ENCODE data around the gene CTNNBIP1. TPM values are rescaled to one million over a fixed set of nuclear protein-coding genes. Genes with fewer than 3 reads are reported as not detected.

Gene CTNNBIP1
- total and polyA plus RNA-seq, 4 donors: 6.7 to 10.6 (median 9.6) TPM

DNA sequence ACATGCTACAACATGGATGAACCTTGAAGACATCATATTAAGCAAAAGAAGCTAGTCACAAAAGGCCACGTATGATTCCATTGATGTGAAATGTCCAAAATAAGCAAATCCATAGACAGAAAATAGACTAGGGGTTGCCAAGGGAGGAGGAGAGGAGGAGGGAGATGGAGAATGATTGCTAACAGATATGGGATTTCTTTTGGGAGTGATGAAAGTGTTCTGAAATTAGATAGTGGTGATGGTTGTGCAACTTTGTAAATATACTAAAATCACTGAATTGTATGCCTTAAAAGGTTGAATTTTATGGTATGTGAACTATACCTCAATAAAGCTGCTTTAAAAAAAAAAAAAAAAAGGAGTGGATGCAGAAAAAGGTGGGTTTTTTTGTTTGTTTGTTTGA is 93.9 kb downstream of the CTNNBIP1 start:
- H3K9me3 ChIP-seq (ENCODE audit: control insufficient read depth in 4 of 4, low read length in 3 of 4): no peaks in the 10 kb centered on the region
- H3K27me3 ChIP-seq (ENCODE audit: control insufficient read depth in 4 of 4, insufficient read depth in 4 of 4, low read length in 3 of 4): no peaks in the 10 kb centered on the region
- H3K4me1 ChIP-seq (ENCODE audit: control insufficient read depth in 4 of 4, insufficient read depth in 4 of 4, low read length in 3 of 4): no peaks in the 10 kb centered on the region
- H3K9ac ChIP-seq (ENCODE audit: low read depth in 1 of 2, low read length in 2 of 2): no peak overlapping the region
- no peaks in the 10 kb centered on the region for H3K36me3 ChIP-seq (ENCODE audit: control insufficient read depth in 4 of 4, insufficient read depth in 3 of 4, low read depth in 1 of 4, low read length in 3 of 4)
- DNase-seq (ENCODE audit: low spot score): no peak
- WGBS: 55% methylated on average over 1 of the region's 1 CpG
- no peak overlapping the region for H3K4me3 ChIP-seq (ENCODE audit: low read depth in 1 of 3, low read length in 3 of 3)
- TF ChIP-seq RAD21 (IDR thresholded peaks at IDR 0.05) (no peak), HNF4A (conservative IDR thresholded peaks at IDR 0.05) (no peak), ZBTB33 (IDR thresholded peaks at IDR 0.05) (no peak), JUND (IDR thresholded peaks at IDR 0.05) (no peak), EGR1 (IDR thresholded peaks at IDR 0.05; ENCODE audit: low read depth in 2 of 2) (no peak), GABPA (IDR thresholded peaks at IDR 0.05 in 1 of 2, conservative IDR thresholded peaks at IDR 0.05 in 1 of 2) (no peak), REST (IDR thresholded peaks at IDR 0.05) (no peak), SP1 (IDR thresholded peaks at IDR 0.05) (no peak)
- TF ChIP-seq, protein P1, sequence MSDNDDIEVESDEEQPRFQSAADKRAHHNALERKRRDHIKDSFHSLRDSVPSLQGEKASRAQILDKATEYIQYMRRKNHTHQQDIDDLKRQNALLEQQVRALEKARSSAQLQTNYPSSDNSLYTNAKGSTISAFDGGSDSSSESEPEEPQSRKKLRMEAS (IDR thresholded peaks at IDR 0.05): no peak
- H3K27ac ChIP-seq (ENCODE audit: low read depth in 1 of 2, low read length in 2 of 2): no peak overlapping the region

DNA sequence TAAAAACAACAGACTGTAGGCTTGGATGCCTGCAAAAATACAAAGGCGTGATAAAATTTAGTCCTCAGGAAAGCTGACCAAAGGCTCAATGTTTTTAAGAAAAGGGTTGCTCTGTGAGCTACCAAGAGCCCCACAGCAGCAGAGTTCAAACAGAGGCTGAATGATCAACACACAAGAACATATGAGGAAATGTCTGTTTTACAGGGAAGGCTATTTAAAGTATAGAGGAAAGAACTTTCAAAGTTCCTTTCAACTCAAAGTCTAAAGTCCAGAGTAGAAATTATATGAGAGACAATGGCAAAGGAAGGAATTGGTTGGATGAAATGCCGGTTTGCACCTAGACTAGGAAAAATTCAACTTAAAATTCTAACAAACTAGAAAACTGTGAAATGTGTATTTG is 94.9 kb downstream of the CTNNBIP1 start:
- 84% methylated on average over 2 of the region's 2 CpGs for WGBS
- no peak overlapping the region for H3K4me3 ChIP-seq (ENCODE audit: low read depth in 1 of 3, low read length in 3 of 3)
- H3K4me1 ChIP-seq (ENCODE audit: control insufficient read depth in 4 of 4, insufficient read depth in 4 of 4, low read length in 3 of 4): no peaks in the 10 kb centered on the region
- H3K9ac ChIP-seq (ENCODE audit: low read depth in 1 of 2, low read length in 2 of 2): no peak overlapping the region
- no peaks in the 10 kb centered on the region for H3K9me3 ChIP-seq (ENCODE audit: control insufficient read depth in 4 of 4, low read length in 3 of 4)
- no peak for DNase-seq (ENCODE audit: low spot score)
- no peak overlapping the region for H3K27ac ChIP-seq (ENCODE audit: low read depth in 1 of 2, low read length in 2 of 2)
- no peaks in the 10 kb centered on the region for H3K36me3 ChIP-seq (ENCODE audit: control insufficient read depth in 4 of 4, insufficient read depth in 3 of 4, low read depth in 1 of 4, low read length in 3 of 4)
- H3K27me3 ChIP-seq (ENCODE audit: control insufficient read depth in 4 of 4, insufficient read depth in 4 of 4, low read length in 3 of 4): no peaks in the 10 kb centered on the region
- TF ChIP-seq HNF4A (conservative IDR thresholded peaks at IDR 0.05): no peak
- no peak for TF ChIP-seq YY1 (IDR thresholded peaks at IDR 0.05)
- TF ChIP-seq HNF4G (IDR thresholded peaks at IDR 0.05): no peak
- TF ChIP-seq, protein P2, sequence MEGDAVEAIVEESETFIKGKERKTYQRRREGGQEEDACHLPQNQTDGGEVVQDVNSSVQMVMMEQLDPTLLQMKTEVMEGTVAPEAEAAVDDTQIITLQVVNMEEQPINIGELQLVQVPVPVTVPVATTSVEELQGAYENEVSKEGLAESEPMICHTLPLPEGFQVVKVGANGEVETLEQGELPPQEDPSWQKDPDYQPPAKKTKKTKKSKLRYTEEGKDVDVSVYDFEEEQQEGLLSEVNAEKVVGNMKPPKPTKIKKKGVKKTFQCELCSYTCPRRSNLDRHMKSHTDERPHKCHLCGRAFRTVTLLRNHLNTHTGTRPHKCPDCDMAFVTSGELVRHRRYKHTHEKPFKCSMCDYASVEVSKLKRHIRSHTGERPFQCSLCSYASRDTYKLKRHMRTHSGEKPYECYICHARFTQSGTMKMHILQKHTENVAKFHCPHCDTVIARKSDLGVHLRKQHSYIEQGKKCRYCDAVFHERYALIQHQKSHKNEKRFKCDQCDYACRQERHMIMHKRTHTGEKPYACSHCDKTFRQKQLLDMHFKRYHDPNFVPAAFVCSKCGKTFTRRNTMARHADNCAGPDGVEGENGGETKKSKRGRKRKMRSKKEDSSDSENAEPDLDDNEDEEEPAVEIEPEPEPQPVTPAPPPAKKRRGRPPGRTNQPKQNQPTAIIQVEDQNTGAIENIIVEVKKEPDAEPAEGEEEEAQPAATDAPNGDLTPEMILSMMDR (IDR thresholded peaks at IDR 0.05; ENCODE audit: low read depth, low read length, missing input control): no peak
- no peak for TF ChIP-seq EGR1 (IDR thresholded peaks at IDR 0.05; ENCODE audit: low read depth in 2 of 2)
- no peak for TF ChIP-seq TAF1 (conservative IDR thresholded peaks at IDR 0.05)
- no peak for TF ChIP-seq RAD21 (IDR thresholded peaks at IDR 0.05)
- TF ChIP-seq REST (IDR thresholded peaks at IDR 0.05): no peak
- TF ChIP-seq RXRA (IDR thresholded peaks at IDR 0.05): no peak
- TF ChIP-seq, protein P1 (IDR thresholded peaks at IDR 0.05): no peak
- no peak for TF ChIP-seq FOXA2 (IDR thresholded peaks at IDR 0.05)
- no peak for TF ChIP-seq ZBTB33 (IDR thresholded peaks at IDR 0.05)
- no peak for TF ChIP-seq GABPA (IDR thresholded peaks at IDR 0.05 in 1 of 2, conservative IDR thresholded peaks at IDR 0.05 in 1 of 2)
- no peak for TF ChIP-seq FOXA1 (IDR thresholded peaks at IDR 0.05)
- TF ChIP-seq, protein P3, sequence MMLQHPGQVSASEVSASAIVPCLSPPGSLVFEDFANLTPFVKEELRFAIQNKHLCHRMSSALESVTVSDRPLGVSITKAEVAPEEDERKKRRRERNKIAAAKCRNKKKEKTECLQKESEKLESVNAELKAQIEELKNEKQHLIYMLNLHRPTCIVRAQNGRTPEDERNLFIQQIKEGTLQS (IDR thresholded peaks at IDR 0.05): no peak

Data from liver (tissue), 9 donors.